ENCODE results near the gene TDRD12.
"Not testable (repeated sequence)": the region's sequence is repeated elsewhere in the genome, so short reads cannot be mapped to it uniquely, and the experiment has no call there.

DNA sequence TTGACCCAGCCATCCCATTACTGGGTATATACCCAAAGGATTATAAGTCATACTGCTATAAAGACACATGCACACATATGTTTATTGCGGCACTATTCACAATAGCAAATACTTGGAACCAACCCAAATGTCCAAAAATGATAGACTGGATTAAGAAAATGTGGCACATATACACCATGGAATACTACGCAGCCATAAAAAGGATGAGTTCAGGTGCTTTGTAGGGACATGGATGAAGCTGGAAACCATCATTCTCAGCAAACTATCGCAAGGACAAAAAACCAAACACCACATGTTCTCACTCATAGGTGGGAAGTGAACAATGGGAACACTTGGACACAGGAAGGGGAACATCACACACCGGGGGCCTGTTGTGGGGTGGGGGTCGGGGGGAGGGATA lies 45.8 kb downstream of the TDRD12 start:
- TF ChIP-seq USF1 (CRISPR knock-in tag; IDR thresholded peaks at IDR 0.05); CTCF (IDR thresholded peaks at IDR 0.05): not testable (repeated sequence)
- TF ChIP-seq, protein P1, sequence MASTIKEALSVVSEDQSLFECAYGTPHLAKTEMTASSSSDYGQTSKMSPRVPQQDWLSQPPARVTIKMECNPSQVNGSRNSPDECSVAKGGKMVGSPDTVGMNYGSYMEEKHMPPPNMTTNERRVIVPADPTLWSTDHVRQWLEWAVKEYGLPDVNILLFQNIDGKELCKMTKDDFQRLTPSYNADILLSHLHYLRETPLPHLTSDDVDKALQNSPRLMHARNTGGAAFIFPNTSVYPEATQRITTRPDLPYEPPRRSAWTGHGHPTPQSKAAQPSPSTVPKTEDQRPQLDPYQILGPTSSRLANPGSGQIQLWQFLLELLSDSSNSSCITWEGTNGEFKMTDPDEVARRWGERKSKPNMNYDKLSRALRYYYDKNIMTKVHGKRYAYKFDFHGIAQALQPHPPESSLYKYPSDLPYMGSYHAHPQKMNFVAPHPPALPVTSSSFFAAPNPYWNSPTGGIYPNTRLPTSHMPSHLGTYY (CRISPR knock-in tag; IDR thresholded peaks at IDR 0.05): not testable (repeated sequence)
